ENCODE measurements around the gene ZNF304.
"Not testable (repeated sequence)": the region's sequence is repeated elsewhere in the genome, so short reads cannot be mapped to it uniquely, and the experiment has no call there.

ZNF304 gene

GRCh38 chr19:57362419-57362818 is 11.3 kb downstream of the ZNF304 start:
- FAIRE-seq (no peak), DNase-seq (ENCODE audit: low spot score) (no peak)

- FAIRE-seq: peak; percentile 91
- DNase-seq (ENCODE audit: low spot score): peak; percentile 93
These were observed 12.1 kb downstream of the ZNF304 start, which contains the start of the genes TRAPPC2B and ZNF547 for GRCh38 chr19:57362997-57363687. Gene TRAPPC2B, plus strand, starts transcription at chr19:57363551. Its CDS starts 1,283 bp downstream, at chr19:57364834. Gene ZNF547, plus strand, starts transcription at chr19:57363551. Its CDS starts 5,005 bp downstream, at chr19:57368556.

- no peak for DNase-seq (ENCODE audit: low spot score)
- FAIRE-seq: no peak
These were observed 12.7 kb downstream of the ZNF304 start for GRCh38 chr19:57363688-57364181.

GRCh38 chr19:57366776-57367175 is 15.7 kb downstream of the ZNF304 start:
- no peak for DNase-seq (ENCODE audit: low spot score)

GRCh38 chr19:57374179-57374578 is 23.1 kb downstream of the ZNF304 start:
- no peak for FAIRE-seq
- DNase-seq (ENCODE audit: low spot score): no peak

More at GRCh38 chr19:57366776-57367175, 15.7 kb downstream of the ZNF304 start:
- FAIRE-seq: no peak

GRCh38 chr19:57374647-57375046 is 23.6 kb downstream of the ZNF304 start:
- FAIRE-seq; DNase-seq (ENCODE audit: low spot score): not testable (repeated sequence)

- no peak for DNase-seq (ENCODE audit: low spot score)
- no peak for FAIRE-seq
These were observed 25.1 kb downstream of the ZNF304 start for GRCh38 chr19:57376151-57376550.

- DNase-seq (ENCODE audit: low spot score) (no peak), FAIRE-seq (no peak)
These were observed 26.6 kb downstream of the ZNF304 start for GRCh38 chr19:57377498-57378146.

GRCh38 chr19:57380923-57381322 is 29.9 kb downstream of the ZNF304 start:
- FAIRE-seq (no peak), DNase-seq (ENCODE audit: low spot score) (no peak)

- FAIRE-seq: no peak
- DNase-seq (ENCODE audit: low spot score): no peak
These were observed 31.9 kb downstream of the ZNF304 start for GRCh38 chr19:57382806-57383488.

- DNase-seq (ENCODE audit: low spot score): no peak
- no peak for FAIRE-seq
These were observed 38.2 kb downstream of the ZNF304 start for GRCh38 chr19:57389194-57389729.

- peak; percentile 63 for FAIRE-seq
- DNase-seq (ENCODE audit: low spot score): peak; percentile 88
These were observed 38.9 kb downstream of the ZNF304 start, which contains the start of gene ZNF548 for GRCh38 chr19:57389730-57390598. Gene ZNF548, plus strand, starts transcription at chr19:57389854. Its CDS starts 246 bp downstream, at chr19:57390100.

- DNase-seq (ENCODE audit: low spot score): no peak
These were observed 44.6 kb downstream of the ZNF304 start for GRCh38 chr19:57395710-57396109.

GRCh38 chr19:57398868-57399267 is 47.8 kb downstream of the ZNF304 start:
- FAIRE-seq (no peak), DNase-seq (ENCODE audit: low spot score) (no peak)

More at GRCh38 chr19:57395710-57396109, 44.6 kb downstream of the ZNF304 start:
- no peak for FAIRE-seq

- DNase-seq (ENCODE audit: low spot score) (no peak), FAIRE-seq (no peak)
These were observed 52.9 kb downstream of the ZNF304 start for GRCh38 chr19:57403737-57404563.

GRCh38 chr19:57406516-57407123 is 55.5 kb downstream of the ZNF304 start:
- DNase-seq (ENCODE audit: low spot score) (no peak), FAIRE-seq (no peak)
